Dermis microvascular lymphatic vessel endothelial cell (primary cell): ENCODE measurements around the gene RAP2A. TPM values are rescaled to one million over a fixed set of nuclear protein-coding genes. Genes with fewer than 3 reads are reported as not detected.

Experiments
- DNase-seq, 2 donors: peaks; one replicate each; pipeline versions ENCODE4 v3.0.0 to v3.0.0-alpha.2; 2010; ENCODE audit warnings: low read depth in 2 of 2
- total RNA-seq: library from RNA; depleted of rRNA; stranded (reverse); fragments of >200 nt; gene quantifications from 2 replicates; pipeline ENCODE4 v1.2.1, GENCODE V29; 2014

Gene RAP2A
- total RNA-seq, 1 donor from 2014 or later = 41.8 TPM

GRCh38 chr13:97446448-97446847 is 12.5 kb downstream of the RAP2A start:
- DNase-seq = no peak

- no peak for DNase-seq
Observed at GRCh38 chr13:97448503-97449251, 14.7 kb downstream of the RAP2A start.

DNA sequence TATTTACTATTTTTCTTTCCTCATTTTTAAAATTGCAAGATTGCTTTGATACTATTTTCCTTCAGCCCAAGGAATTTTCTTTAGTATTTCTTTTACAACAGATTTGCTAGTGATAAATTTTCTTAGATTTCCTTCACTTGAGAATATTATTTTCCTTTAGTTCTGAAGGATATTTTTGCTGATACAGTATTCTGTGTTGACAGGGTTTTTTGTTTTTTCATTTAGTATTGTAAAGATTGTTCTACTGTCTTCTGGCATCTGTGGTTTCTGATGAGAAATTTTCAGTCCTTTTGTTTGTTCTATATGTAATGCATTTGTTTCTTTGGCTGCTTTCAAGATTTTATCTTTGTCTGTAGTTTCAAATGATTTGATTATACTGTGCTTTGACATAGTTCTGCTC is 20.7 kb downstream of the RAP2A start:
- DNase-seq = no peak

DNA sequence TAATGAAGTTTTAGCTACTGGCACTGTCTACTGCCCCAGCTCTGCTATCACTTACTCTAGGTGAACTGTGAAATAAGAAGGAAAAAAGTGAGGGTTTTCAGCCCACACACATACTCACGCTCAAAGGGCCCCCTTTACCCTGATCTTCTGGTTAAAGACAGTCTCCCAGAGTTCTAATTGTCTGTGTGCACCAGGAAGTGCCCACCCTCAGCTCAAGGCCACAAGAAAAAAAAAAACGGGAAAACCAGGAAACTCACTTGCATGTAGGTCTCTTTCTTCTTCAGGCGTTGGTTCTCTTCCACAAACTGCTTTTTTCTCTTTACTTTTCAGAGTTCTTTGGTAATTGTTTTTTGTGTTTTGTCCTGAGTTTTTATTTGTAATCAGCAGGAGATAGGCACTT is 22.1 kb downstream of the RAP2A start:
- no peak for DNase-seq

- DNase-seq = no peak
Observed at GRCh38 chr13:97459215-97459777, 25.3 kb downstream of the RAP2A start.

DNA sequence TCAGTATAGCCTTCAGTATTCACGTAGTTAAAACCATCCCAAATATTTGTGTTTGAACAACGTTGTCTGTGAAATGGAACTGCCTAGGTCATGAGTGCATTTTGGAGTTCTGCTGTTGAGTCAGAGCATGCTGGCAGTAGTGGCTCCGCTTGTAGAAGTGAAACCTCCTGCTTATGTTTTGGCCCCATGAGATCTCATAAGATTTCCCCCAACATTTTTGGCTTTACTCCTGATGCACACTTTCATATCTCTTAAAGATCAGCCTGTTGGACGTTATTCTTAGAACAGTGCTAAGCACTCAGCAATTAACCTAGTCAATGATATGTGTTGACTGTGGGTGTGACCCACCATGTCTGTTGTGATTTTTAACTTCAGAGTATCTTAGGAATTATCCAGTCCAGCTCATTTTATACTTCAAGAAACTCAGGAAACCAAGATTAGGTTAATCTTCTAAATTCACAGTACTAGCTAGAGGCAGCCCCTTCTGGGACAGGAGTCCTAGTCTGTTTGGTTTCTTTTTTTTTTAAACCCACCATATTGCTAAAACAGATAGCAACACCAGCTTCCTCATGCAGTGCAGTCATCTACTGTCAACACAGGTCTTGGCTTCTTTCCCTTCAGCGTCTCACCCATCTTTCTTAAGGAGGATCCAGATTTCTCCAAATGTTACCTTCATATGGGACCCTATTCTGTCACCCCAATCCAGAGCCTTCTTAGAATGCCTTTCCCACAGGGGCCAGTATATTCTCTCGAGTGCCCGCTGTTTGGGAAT is 26.2 kb downstream of the RAP2A start:
- DNase-seq = no peak

- no peak for DNase-seq
Observed at GRCh38 chr13:97460853-97461252, 26.9 kb downstream of the RAP2A start.

DNA sequence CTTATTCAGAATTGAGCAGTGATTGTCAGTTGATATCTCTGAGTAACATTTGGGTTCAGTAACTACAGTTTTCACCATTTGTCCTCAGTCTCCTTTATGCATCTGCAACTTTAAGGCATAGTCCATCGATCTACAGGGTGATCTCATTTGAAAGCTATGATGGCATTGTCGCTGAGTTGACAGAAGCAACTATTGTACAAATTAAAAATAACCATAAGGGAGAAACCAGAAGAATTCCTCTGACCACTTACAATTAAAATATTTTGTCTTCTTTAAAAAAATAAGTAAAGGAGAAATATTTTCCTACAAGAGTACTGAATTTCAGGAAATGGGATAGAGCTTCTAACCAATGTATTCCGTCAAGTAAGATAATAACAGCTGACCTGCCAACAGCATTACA is 30.6 kb downstream of the RAP2A start:
- no peak for DNase-seq

GRCh38 chr13:97466722-97467121 is 32.8 kb downstream of the RAP2A start:
- no peak for DNase-seq

GRCh38 chr13:97468331-97468730 is 34.4 kb downstream of the RAP2A start:
- no peak for DNase-seq

DNA sequence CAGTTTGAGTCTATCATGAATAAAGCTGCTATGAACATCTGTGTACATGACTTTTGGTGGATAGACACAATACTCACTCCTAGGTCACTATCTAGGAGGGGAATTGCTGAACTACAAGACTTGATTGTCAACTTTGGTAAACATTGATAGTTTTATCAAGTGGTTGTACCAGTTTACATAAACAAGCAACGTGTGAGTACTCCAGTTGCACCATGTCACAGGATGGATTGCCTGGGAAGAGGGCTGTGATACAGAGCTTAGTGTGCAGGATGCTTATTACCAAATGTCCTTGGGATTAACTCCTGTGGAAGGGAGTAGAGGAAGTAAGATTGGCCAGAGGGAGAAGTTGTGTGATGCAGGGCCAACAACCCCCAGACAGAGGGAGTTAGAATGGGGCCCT is 37.7 kb downstream of the RAP2A start:
- no peak for DNase-seq

DNA sequence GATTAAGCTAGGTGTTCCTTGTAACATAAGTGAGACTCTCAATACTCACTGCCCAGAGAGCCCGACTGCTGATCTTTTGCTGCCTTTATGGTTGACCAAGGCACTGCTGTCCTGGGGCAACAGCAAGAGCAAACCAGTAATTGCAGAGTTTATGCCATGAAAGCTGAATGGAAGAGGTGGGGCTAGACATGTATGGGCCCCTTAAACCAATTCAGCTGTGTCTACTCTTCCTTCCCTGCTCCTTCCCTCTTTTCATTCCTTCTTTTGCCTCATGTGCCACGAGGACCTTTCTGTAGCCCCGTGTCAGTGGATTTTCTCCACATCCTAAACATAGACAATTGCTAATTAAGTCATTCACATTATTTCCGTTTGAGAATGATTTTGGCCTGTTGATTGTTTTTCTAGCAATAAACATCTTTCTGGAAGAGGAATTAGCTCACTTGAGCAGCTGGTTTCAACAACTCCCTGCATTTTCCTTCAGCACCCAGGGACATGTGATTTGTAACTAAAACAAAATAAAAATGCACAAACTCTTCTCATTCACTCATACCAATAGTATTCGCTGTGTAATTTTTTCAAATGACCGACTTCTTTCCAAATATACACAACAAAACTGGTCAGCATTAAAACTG is 40.5 kb downstream of the RAP2A start:
- no peak for DNase-seq

DNA sequence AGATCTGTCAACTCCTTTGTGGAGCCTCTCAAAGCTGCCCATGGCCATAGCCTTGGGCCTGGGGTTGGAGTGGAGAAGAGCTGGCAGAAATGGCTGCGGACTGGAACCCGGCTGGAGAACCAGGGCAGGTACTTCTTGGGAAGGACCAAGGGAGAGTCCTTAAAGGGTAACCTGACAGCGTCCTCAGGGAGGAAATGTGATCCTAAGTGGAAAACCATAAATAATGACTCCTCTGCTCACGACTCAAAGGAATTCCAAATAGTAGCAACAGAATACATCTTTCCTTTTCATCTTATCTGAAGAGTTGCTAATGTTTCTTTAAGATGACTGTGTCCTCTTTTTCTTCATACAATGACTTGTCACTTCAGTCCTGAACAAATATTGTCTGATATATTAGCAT is 41.0 kb downstream of the RAP2A start:
- no peak for DNase-seq

- DNase-seq = no peak
Observed at GRCh38 chr13:97477844-97478243, 43.9 kb downstream of the RAP2A start.

DNA sequence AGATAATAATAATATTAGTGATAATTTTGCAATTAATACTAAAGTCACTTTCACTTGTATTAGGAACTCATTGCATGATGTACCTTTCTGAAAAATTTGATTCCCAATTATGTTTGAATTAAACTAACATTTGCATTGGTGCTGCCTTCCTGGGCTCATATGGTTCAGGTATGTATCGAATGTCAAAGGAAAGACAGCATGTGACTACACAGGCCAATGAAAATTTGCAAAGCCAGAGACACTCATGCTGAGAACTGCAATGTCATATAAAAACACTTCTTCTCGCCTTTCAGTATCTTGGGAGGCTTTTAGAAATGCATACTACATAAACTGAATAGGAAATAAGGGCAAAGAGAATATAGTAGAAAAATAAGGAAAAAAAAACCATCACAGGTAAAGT is 44.3 kb downstream of the RAP2A start:
- DNase-seq = no peak

GRCh38 chr13:97483465-97483864 is 49.5 kb downstream of the RAP2A start:
- DNase-seq = no peak

GRCh38 chr13:97484301-97484700 is 50.3 kb downstream of the RAP2A start:
- DNase-seq = no peak

DNA sequence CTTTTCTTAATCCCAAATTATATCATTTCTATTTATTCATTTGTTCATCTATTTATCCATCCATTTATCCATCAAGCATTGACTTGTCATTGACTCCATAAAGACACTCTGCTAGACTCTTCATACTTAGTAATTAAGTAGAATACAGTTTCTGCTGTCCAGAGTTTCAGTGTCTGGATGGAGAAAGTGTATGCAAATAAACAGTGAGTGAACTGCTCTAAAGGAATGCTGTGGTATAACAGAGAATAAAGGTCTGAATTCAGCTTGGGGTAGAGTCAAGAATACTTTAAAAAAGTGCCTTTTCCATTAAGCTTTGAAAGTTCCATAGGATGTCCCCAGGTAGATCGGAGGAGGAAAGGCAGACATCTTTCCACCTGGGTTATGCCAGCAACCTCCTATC is 51.4 kb downstream of the RAP2A start:
- no peak for DNase-seq

- DNase-seq = no peak
Observed at GRCh38 chr13:97490702-97491307, 56.8 kb downstream of the RAP2A start.

DNA sequence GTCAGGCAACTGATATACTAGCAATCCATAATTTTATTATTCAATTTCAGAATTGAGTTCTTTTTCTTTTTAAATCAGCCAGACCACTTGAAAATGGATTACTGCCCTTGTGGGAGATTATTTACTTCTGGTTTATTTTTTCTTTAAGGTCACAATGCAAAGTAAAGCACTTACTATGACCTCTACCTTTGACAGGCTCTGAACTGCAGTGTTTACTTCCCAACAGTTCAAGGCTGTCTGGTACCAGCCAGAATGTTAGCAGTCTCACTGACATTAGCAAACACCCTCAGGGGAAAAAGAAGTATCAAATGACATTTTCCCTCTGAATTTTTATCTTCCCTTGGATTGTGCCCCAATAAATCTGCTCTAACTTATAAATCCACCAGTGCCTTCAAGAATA is 57.5 kb downstream of the RAP2A start:
- no peak for DNase-seq

GRCh38 chr13:97492257-97492656 is 58.3 kb downstream of the RAP2A start:
- no peak for DNase-seq
